Measurements from ENCODE around the gene MYBPC3. TPM values are rescaled to one million over a fixed set of nuclear protein-coding genes. Genes with fewer than 3 reads are reported as not detected.

Gene MYBPC3
- total RNA-seq, 1 donor from 2014 or later, result not detected

DNA sequence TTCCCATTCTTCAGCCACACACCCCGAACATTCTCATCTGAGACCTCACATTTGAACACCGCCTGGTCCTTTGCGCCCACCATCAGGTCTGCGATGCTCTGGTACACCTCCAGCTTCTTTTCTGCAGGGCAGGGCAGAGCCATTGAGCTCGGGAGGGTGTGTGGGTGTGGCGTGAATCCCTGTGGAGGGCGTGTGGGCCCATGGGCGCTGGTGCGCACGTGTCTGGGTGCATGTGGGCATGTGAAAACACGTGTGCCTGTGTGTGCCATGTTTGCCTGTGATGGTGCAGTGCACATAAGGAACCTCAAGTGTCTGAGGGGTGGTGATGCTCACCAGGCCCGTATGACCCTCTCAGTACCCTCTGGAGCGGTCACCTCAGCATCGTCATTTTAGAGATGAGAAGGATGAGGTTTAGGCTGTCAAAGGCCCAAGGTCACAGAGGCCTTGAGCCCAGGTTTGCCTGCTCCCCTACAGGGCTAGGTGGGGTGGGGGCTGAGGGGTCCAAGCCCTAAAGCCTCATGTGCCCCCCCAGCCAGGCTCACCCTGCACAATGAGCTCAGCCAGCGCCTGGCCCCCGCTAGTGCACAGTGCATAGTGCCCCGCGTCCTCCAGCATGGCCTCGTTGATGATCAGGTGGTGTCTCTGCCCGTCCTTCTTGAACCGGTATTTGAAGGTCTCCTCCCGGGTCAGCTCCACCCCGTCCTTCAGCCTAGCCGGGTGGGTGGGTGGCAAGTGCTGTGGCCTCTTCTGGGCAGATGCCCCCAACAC lies 10.3 kb downstream of the MYBPC3 start:
- H3K4me1 ChIP-seq, result no peaks in the 10 kb centered on the region
- H3K36me3 ChIP-seq, result no peaks in the 10 kb centered on the region
- H3K4me3 ChIP-seq, result no peak overlapping the region
- no peaks in the 10 kb centered on the region for H3K27me3 ChIP-seq
- DNase-seq (ENCODE audit: extremely low spot score in 2 of 2), result no peak
- H3K9me3 ChIP-seq, result no peaks in the 10 kb centered on the region
- no peak overlapping the region for H3K27ac ChIP-seq
- intact Hi-C loops (cut with DNase I), result no loop called here
- TF ChIP-seq, protein P1, sequence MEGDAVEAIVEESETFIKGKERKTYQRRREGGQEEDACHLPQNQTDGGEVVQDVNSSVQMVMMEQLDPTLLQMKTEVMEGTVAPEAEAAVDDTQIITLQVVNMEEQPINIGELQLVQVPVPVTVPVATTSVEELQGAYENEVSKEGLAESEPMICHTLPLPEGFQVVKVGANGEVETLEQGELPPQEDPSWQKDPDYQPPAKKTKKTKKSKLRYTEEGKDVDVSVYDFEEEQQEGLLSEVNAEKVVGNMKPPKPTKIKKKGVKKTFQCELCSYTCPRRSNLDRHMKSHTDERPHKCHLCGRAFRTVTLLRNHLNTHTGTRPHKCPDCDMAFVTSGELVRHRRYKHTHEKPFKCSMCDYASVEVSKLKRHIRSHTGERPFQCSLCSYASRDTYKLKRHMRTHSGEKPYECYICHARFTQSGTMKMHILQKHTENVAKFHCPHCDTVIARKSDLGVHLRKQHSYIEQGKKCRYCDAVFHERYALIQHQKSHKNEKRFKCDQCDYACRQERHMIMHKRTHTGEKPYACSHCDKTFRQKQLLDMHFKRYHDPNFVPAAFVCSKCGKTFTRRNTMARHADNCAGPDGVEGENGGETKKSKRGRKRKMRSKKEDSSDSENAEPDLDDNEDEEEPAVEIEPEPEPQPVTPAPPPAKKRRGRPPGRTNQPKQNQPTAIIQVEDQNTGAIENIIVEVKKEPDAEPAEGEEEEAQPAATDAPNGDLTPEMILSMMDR (IDR thresholded peaks at IDR 0.05), result no peak
- no peak for TF ChIP-seq POLR2AphosphoS5 (IDR thresholded peaks at IDR 0.05; ENCODE audit: insufficient read depth in 1 of 2, low read depth in 1 of 2)
- no peak for TF ChIP-seq POLR2A (IDR thresholded peaks at IDR 0.05)

DNA sequence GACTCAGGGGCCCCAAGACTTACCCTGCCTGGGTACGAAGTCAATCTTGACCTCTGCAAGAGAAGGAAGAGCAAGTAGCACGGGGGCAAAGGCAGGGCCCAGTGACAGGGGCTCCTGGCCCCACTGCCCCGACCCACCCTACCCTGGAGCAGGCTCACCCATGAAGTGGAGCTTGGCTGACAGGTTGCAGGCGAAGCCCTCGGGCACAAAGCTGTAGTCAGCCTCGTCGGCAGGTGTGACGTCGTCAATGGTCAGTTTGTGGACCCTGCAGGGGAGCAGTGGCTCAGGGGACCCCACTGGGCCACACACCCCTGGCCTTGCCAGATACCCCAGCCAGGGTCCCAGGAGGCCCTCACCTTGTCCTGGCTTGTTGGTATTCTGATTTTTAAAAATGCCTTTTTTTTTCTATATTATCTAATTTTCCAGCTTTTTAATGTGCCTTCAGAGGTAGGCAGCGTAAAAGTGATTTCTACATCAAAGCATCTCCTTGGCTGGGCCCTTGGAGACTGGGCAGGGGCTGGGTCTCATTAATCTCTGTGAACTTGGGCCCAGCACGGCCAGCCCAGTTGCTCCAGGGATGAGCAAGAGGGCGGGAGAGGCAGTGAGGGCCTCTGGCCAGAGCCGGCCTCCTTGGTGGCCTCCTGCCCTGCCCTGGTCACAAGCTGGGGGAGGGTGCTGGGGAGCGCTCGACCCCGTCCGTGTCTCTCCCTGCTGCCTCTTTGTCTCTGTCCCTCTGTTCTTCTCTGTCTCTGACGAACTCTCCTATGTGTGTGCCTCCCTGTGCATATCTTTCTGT lies 11.3 kb downstream of the MYBPC3 start:
- H3K4me3 ChIP-seq, result no peak overlapping the region
- intact Hi-C loops (cut with DNase I), result no loop called here
- TF ChIP-seq POLR2AphosphoS5 (IDR thresholded peaks at IDR 0.05; ENCODE audit: insufficient read depth in 1 of 2, low read depth in 1 of 2), result no peak
- TF ChIP-seq, protein P1 (IDR thresholded peaks at IDR 0.05), result no peak
- TF ChIP-seq POLR2A (IDR thresholded peaks at IDR 0.05), result no peak
- no peak overlapping the region for H3K27ac ChIP-seq
- no peaks in the 10 kb centered on the region for H3K36me3 ChIP-seq
- H3K4me1 ChIP-seq, result no peaks in the 10 kb centered on the region
- no peaks in the 10 kb centered on the region for H3K27me3 ChIP-seq
- no peaks in the 10 kb centered on the region for H3K9me3 ChIP-seq
- no peak for DNase-seq (ENCODE audit: extremely low spot score in 2 of 2)

DNA sequence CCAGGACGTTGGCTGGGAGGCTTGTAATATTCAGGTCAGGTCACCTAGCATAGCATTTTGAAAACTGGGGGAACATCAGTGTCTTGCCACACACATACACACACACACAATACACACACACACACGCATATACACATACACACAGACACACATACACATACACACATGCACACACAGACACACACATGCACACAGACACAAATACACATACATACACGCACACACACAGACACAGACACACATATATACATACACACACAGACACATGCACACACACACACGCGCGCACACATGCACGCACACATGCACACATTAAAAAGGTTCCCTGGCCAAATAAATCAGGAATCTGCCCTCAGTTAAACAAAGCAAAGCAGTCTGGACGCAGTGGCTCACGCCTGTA lies 12.5 kb downstream of the MYBPC3 start:
- intact Hi-C loops (cut with DNase I), result no loop called here
- Histone ChIP-seq H3K4me3 (no peak overlapping the region), H3K27me3 (no peaks in the 10 kb centered on the region), H3K9me3 (no peaks in the 10 kb centered on the region), H3K36me3 (no peaks in the 10 kb centered on the region), H3K27ac (no peak overlapping the region), H3K4me1 (no peaks in the 10 kb centered on the region)
- no peak for DNase-seq (ENCODE audit: extremely low spot score in 2 of 2)
- TF ChIP-seq, protein P1 (IDR thresholded peaks at IDR 0.05), result no peak
- TF ChIP-seq POLR2AphosphoS5 (IDR thresholded peaks at IDR 0.05; ENCODE audit: insufficient read depth in 1 of 2, low read depth in 1 of 2), result no peak
- no peak for TF ChIP-seq POLR2A (IDR thresholded peaks at IDR 0.05)

DNA sequence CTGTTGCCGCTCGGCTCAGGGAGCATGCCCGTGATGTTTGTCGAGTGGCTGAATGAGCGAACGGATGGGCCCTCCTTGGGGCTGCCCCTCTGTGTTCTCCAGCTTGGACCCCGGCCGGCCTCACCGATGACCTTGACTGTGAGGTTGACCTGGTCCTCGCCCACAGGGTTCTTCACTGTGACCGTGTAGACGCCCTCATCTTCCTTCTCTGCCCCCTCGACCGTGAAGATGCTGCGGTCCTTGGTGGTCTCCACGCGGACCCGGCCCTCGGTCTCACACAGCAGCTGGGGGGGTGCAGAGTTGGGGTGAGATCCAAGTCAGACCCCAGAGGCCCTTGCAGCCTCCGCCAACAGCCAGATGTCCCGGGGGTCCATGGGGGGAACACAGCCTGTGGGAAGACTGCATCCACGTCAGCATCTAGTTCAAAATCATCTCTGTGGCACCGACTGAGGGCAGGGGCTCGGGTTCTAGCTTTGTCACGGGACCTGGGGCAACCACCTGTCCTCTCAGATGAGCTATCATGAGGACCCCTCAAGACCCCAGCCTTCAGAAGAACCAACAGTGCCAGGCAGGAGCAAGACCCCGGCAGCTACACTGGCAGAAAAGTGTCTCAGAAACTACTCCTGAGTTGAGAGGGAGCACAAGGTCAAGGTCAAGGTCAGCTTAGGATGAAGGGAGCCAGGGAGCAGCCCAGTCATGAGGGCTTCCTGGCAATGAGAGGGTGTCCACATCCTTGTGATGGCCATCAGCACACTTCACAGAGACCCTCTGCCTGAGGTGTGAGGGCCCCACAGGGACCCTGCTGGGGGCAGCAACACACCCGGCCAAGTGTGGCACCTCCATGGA lies 13.9 kb downstream of the MYBPC3 start:
- TF ChIP-seq POLR2AphosphoS5 (IDR thresholded peaks at IDR 0.05; ENCODE audit: insufficient read depth in 1 of 2, low read depth in 1 of 2) (no peak), POLR2A (IDR thresholded peaks at IDR 0.05) (no peak)
- TF ChIP-seq, protein P1 (IDR thresholded peaks at IDR 0.05), result no peak
- Histone ChIP-seq H3K4me1 (no peaks in the 10 kb centered on the region), H3K9me3 (no peaks in the 10 kb centered on the region), H3K27me3 (no peaks in the 10 kb centered on the region), H3K27ac (no peak overlapping the region), H3K4me3 (no peak overlapping the region), H3K36me3 (no peaks in the 10 kb centered on the region)
- no peak for DNase-seq (ENCODE audit: extremely low spot score in 2 of 2)
- intact Hi-C loops (cut with DNase I), result no loop called here

Measured in vagina (tissue), 2 donors.